HCT116 (cell line): ENCODE measurements around the gene AAR2. TPM values are rescaled to one million over a fixed set of nuclear protein-coding genes. Genes with fewer than 3 reads are reported as not detected.

Experiments
- ATAC-seq: fragments of 200-7000 bp; cut with Tn5 transposase; 2 replicates; pipeline ENCODE4 v1.9.1; 2020; ENCODE audit warnings: mild to moderate bottlenecking, moderate library complexity
- BruUV-seq: library from RNA; stranded (reverse); fragments of 400-500 nt; replicated peaks from 2 replicates; lab custom pipeline; 2021; lab: Mats Ljungman, UMichigan
- CTCF ChIA-PET: fragments of 300-600 bp; sonication (Branson Sonifier 250); formaldehyde crosslinking; loops from one replicate; lab custom pipeline; 2021; ENCODE audit warnings: antibody characterized with exemption; lab: Charles Lee
- POLR2A ChIA-PET: fragments of 300-600, 350-600 bp; sonication (Branson Sonifier 250); formaldehyde crosslinking; loops from one replicate; lab custom pipeline; 2021; ENCODE audit warnings: antibody characterized with exemption; lab: Charles Lee
- RAD21 ChIA-PET, 2 experiments: fragments of 300-600 bp; sonication (Branson Sonifier 250); formaldehyde crosslinking; loops; one replicate each; lab custom pipeline; 2023; ENCODE audit warnings: low total read pairs in 2 of 2; ENCODE audit not compliant: uncharacterized antibody in 2 of 2, unreplicated experiment in 2 of 2, low non-redundant PET in 1 of 2; lab: Charles Lee
- DNase-seq: peaks from one replicate; pipeline ENCODE4 v3.0.0-alpha.2; 2010; ENCODE audit warnings: low read depth, low spot score
- H2AFZ ChIP-seq: fragments of 200-600 bp; shearing (Covaris generic), sonication (generic); 2 replicates; pipeline ENCODE4 v1.6.1; 2017; ENCODE audit warnings: low read depth, mixed run types, mixed read lengths, antibody characterized with exemption, low read length; ENCODE audit not compliant: poor library complexity, severe bottlenecking
- H3K27ac ChIP-seq: 2 replicates; pipeline ENCODE4 v1.5.1; 2012; ENCODE audit warnings: low read depth, low read length
- H3K27me3 ChIP-seq: fragments of 200-600 bp; sonication (generic); 2 replicates; pipeline ENCODE4 v1.6.1; 2016; ENCODE audit warnings: mixed run types, low read length, mixed read lengths; ENCODE audit not compliant: insufficient read depth
- H3K36me3 ChIP-seq, 2 experiments: fragments of 200-500 bp in 1 of 2; fragments of 200-600 bp in 1 of 2; sonication (Bioruptor generic) in 1 of 2; sonication (generic) in 1 of 2; 2 replicates each; pipeline versions ENCODE4 v1.5.1 to v1.6.1; 2014 to 2016; ENCODE audit warnings: low read length in 2 of 2, inconsistent platforms in 1 of 2, mixed read lengths in 1 of 2, mixed run types in 1 of 2; ENCODE audit not compliant: insufficient read depth in 2 of 2, control insufficient read depth in 1 of 2
- H3K4me1 ChIP-seq, 2 experiments: fragments of 200-600 bp in 1 of 2; sonication (generic) in 1 of 2; 2 replicates each; pipeline versions ENCODE4 v1.5.1 to v1.6.1; 2012 to 2017; ENCODE audit warnings: low read length in 2 of 2, inconsistent platforms in 1 of 2, mild to moderate bottlenecking in 1 of 2, mixed read lengths in 1 of 2, mixed run types in 1 of 2, moderate library complexity in 1 of 2; ENCODE audit not compliant: insufficient read depth in 2 of 2, control insufficient read depth in 1 of 2
- H3K4me2 ChIP-seq: fragments of 200-600 bp; sonication (generic); 2 replicates; pipeline ENCODE4 v1.6.1; 2017; ENCODE audit warnings: mixed run types, low read length, mixed read lengths
- H3K4me3 ChIP-seq, 2 experiments: fragments of 200-600 bp in 1 of 2; sonication (generic) in 1 of 2; replicated peaks in 1 of 2; 2 replicates each; pipeline ENCODE4 v1.5.1; 2011 to 2016; ENCODE audit warnings: low read length in 2 of 2, control low read depth in 1 of 2, low read depth in 1 of 2, mild to moderate bottlenecking in 1 of 2, mixed read lengths in 1 of 2, mixed run types in 1 of 2
- H3K79me2 ChIP-seq: fragments of 200-600 bp; sonication (generic); 2 replicates; pipeline ENCODE4 v1.6.1; 2017; ENCODE audit warnings: mild to moderate bottlenecking, mixed run types, low read length, moderate library complexity, mixed read lengths; ENCODE audit not compliant: insufficient read depth
- H3K9ac ChIP-seq: fragments of 200-600 bp; sonication (generic); 2 replicates; pipeline ENCODE4 v1.6.1; 2016; ENCODE audit warnings: low read length, mixed read lengths
- H3K9me2 ChIP-seq: fragments of 200-600 bp; sonication (generic), shearing (Covaris generic); 2 replicates; pipeline ENCODE4 v1.6.1; 2017; ENCODE audit warnings: mixed run types, mild to moderate bottlenecking, moderate library complexity; ENCODE audit not compliant: insufficient read depth
- H3K9me3 ChIP-seq, 2 experiments: fragments of 200-500 bp in 1 of 2; fragments of 200-600 bp in 1 of 2; sonication (Bioruptor generic) in 1 of 2; sonication (generic) in 1 of 2; 2 replicates each; pipeline ENCODE4 v1.6.1; 2014 to 2017; ENCODE audit warnings: low read length in 2 of 2, mixed read lengths in 2 of 2, inconsistent platforms in 1 of 2, low read depth in 1 of 2, mild to moderate bottlenecking in 1 of 2, mixed run types in 1 of 2, moderate library complexity in 1 of 2; ENCODE audit not compliant: control insufficient read depth in 1 of 2, insufficient read depth in 1 of 2
- H4K20me1 ChIP-seq: fragments of 200-600 bp; sonication (generic), shearing (Covaris generic); 2 replicates; pipeline ENCODE4 v1.6.1; 2017; ENCODE audit warnings: mixed run types, mild to moderate bottlenecking, moderate library complexity; ENCODE audit not compliant: insufficient read depth
- ATF3 ChIP-seq: IDR thresholded peaks from 2 replicates; pipeline ENCODE4 v1.6.1; 2012
- CBX3 ChIP-seq: IDR thresholded peaks from 2 replicates; pipeline ENCODE4 v1.6.1; 2012; ENCODE audit warnings: low read depth
- CEBPB ChIP-seq: IDR thresholded peaks from 2 replicates; pipeline ENCODE4 v1.6.1; 2012; ENCODE audit warnings: low read depth
- CTCF ChIP-seq, 3 experiments: fragments of 200-600 bp in 1 of 3; sonication (generic) in 1 of 3; IDR thresholded peaks in 2 of 3; conservative IDR thresholded peaks in 1 of 3; 2 replicates each; pipeline ENCODE4 v1.5.1; 2012 to 2017; ENCODE audit warnings: low read depth in 2 of 3, low read length in 2 of 3, antibody characterized with exemption in 1 of 3, borderline replicate concordance in 1 of 3, control low read depth in 1 of 3, mild to moderate bottlenecking in 1 of 3, mixed read lengths in 1 of 3, mixed run types in 1 of 3, moderate library complexity in 1 of 3; ENCODE audit not compliant: insufficient read depth in 1 of 3
- EGR1 ChIP-seq: IDR thresholded peaks from 2 replicates; pipeline ENCODE4 v1.6.1; 2012; ENCODE audit warnings: low read depth
- ELF1 ChIP-seq: IDR thresholded peaks from 2 replicates; pipeline ENCODE4 v1.6.1; 2012; ENCODE audit warnings: low read depth, borderline replicate concordance
- EZH2 ChIP-seq: fragments of 200-600 bp; sonication (generic); IDR thresholded peaks from 2 replicates; pipeline ENCODE4 v1.6.1; 2017; ENCODE audit warnings: antibody characterized with exemption, mixed run types
- FOSL1 ChIP-seq: IDR thresholded peaks from 2 replicates; pipeline ENCODE4 v1.6.1; 2012; ENCODE audit warnings: low read depth
- JUND ChIP-seq: IDR thresholded peaks from 2 replicates; pipeline ENCODE4 v1.6.1; 2012
- POLR2AphosphoS5 ChIP-seq: IDR thresholded peaks from 2 replicates; pipeline ENCODE4 v1.6.1; 2011; ENCODE audit warnings: mild to moderate bottlenecking, low read depth, low read length, moderate library complexity
- RAD21 ChIP-seq: IDR thresholded peaks from 2 replicates; pipeline ENCODE4 v1.6.1; 2012; ENCODE audit warnings: low read depth, mild to moderate bottlenecking
- REST ChIP-seq: IDR thresholded peaks from 2 replicates; pipeline ENCODE4 v1.6.1; 2012; ENCODE audit warnings: low read depth
- SIN3A ChIP-seq: IDR thresholded peaks from 2 replicates; pipeline ENCODE4 v1.6.1; 2012; ENCODE audit warnings: low read depth
- SRF ChIP-seq: IDR thresholded peaks from 2 replicates; pipeline ENCODE4 v1.6.1; 2012; ENCODE audit warnings: low read depth
- TCF7L2 ChIP-seq: IDR thresholded peaks from 2 replicates; pipeline ENCODE4 v1.7.0; 2011; ENCODE audit warnings: borderline replicate concordance, inconsistent platforms; ENCODE audit not compliant: insufficient read depth, insufficient read length; ENCODE audit errors: extremely low read depth
- YY1 ChIP-seq: IDR thresholded peaks from 2 replicates; pipeline ENCODE4 v1.6.1; 2011; ENCODE audit warnings: low read length, low read depth, moderate library complexity, mild to moderate bottlenecking; ENCODE audit not compliant: insufficient replicate concordance; ENCODE audit errors: extremely low read depth
- ZBTB33 ChIP-seq: IDR thresholded peaks from 2 replicates; pipeline ENCODE4 v1.6.1; 2011; ENCODE audit warnings: mild to moderate bottlenecking, low read length, moderate library complexity; ENCODE audit not compliant: insufficient replicate concordance; ENCODE audit errors: extremely low read depth
- ZNF274 ChIP-seq: fragments of 200-500 bp; sonication (Bioruptor generic); IDR thresholded peaks from 2 replicates; pipeline ENCODE4 v1.6.1; 2014; ENCODE audit warnings: mild to moderate bottlenecking, low read depth, low read length, inconsistent platforms
- intact Hi-C: fragments of 100-400 bp; cut with micrococcal nuclease; formaldehyde crosslinking; loops from 2 replicates; pipeline ENCODE4 v1.10.0; 2022
- total RNA-seq: library from RNA; stranded (reverse); gene quantifications from one replicate; pipeline ENCODE4 v1.2.1, GENCODE V29; 2021; ENCODE audit not compliant: unreplicated experiment

The AAR2 gene
- total RNA-seq, 1 experiment from 2014 or later: 23.3 TPM

- H3K27ac ChIP-seq: no peak overlapping the region
- H2AFZ ChIP-seq: no peak overlapping the region
- H3K4me2 ChIP-seq: no peak overlapping the region
- no peak for TF ChIP-seq CBX3
- TF ChIP-seq EGR1: no peak
- no peak for TF ChIP-seq YY1
- no peak for TF ChIP-seq ATF3
- no peak for TF ChIP-seq RAD21
- no peak for TF ChIP-seq TCF7L2
- TF ChIP-seq JUND: no peak
- no peak for TF ChIP-seq EZH2
- no peak for TF ChIP-seq POLR2AphosphoS5
- no peak for TF ChIP-seq CEBPB
- TF ChIP-seq SRF: no peak
- no peak for TF ChIP-seq REST
- no peak for TF ChIP-seq ZBTB33
- TF ChIP-seq ZNF274: no peak
- TF ChIP-seq CTCF (IDR thresholded peaks at IDR 0.05 in 2 of 3, conservative IDR thresholded peaks at IDR 0.05 in 1 of 3; ENCODE audit: borderline replicate concordance in 1 of 3, insufficient read depth in 1 of 3, low read depth in 2 of 3, low read length in 2 of 3): no peak
- no peak for TF ChIP-seq ELF1
- no peak for TF ChIP-seq FOSL1
- no peak for TF ChIP-seq SIN3A
- ATAC-seq (no peak), DNase-seq (no peak)
- H3K9me3 ChIP-seq: no peaks in the 10 kb centered on the region
- H3K9me2 ChIP-seq: no peaks in the 10 kb centered on the region
- H3K4me3 ChIP-seq: no peak overlapping the region
- RAD21 ChIA-PET: no interaction called here
- no TSS peak for BruUV-seq
- CTCF ChIA-PET: no interaction called here
- POLR2A ChIA-PET: no interaction called here
- H3K79me2 ChIP-seq: no peaks in the 10 kb centered on the region
- no peaks in the 10 kb centered on the region for H4K20me1 ChIP-seq
- H3K4me1 ChIP-seq: no peaks in the 10 kb centered on the region
- H3K9ac ChIP-seq: no peak overlapping the region
- intact Hi-C loops: no loop called here
- H3K27me3 ChIP-seq: 0 out of 2 replicates have a peak, but pooled peaks cover 3% of the 10 kb centered on the region
- no peaks in the 10 kb centered on the region for H3K36me3 ChIP-seq
Measured at GRCh38 chr20:36279362-36279761, 43.1 kb downstream of the AAR2 start.
